GM08714 (cell line): ENCODE measurements around the gene SYNM.

Source experiments
- H3K4me3 ChIP-seq: fragments of 200-500 bp; sonication (Bioruptor generic); 2 replicates; pipeline ENCODE4 v1.5.1; 2014; ENCODE audit warnings: mild to moderate bottlenecking, low read length, inconsistent platforms
- ZNF274 ChIP-seq: IDR thresholded peaks from 2 replicates; pipeline ENCODE4 v1.6.1; 2012; ENCODE audit warnings: mild to moderate bottlenecking, low read depth, low read length

SYNM gene

GRCh38 chr15:99076109-99076508 lies 28.8 kb upstream of the SYNM start:
- peak overlapping the region; percentile 67; the same call in 1 of the 2 replicates for H3K4me3 ChIP-seq
- TF ChIP-seq ZNF274 = no peak

GRCh38 chr15:99076555-99077308 lies 28.1 kb upstream of the SYNM start:
- peak overlapping the region; percentile 67; the same call in 1 of the 2 replicates for H3K4me3 ChIP-seq
- no peak for TF ChIP-seq ZNF274

GRCh38 chr15:99082798-99083197 lies 22.1 kb upstream of the SYNM start:
- TF ChIP-seq ZNF274 = no peak
- no peak overlapping the region for H3K4me3 ChIP-seq

- no peak overlapping the region for H3K4me3 ChIP-seq
- TF ChIP-seq ZNF274 = no peak
These were observed 19.9 kb upstream of the SYNM start for GRCh38 chr15:99084965-99085364.

- TF ChIP-seq ZNF274 = no peak
- no peak overlapping the region for H3K4me3 ChIP-seq
These were observed 19.2 kb upstream of the SYNM start for GRCh38 chr15:99085413-99086326.

- TF ChIP-seq ZNF274 = no peak
- H3K4me3 ChIP-seq = no peak overlapping the region
These were observed 18.6 kb upstream of the SYNM start for GRCh38 chr15:99086327-99086667.

GRCh38 chr15:99087405-99087943 lies 17.4 kb upstream of the SYNM start:
- no peak for TF ChIP-seq ZNF274
- no peak overlapping the region for H3K4me3 ChIP-seq

GRCh38 chr15:99090011-99090699 lies 14.7 kb upstream of the SYNM start:
- no peak for TF ChIP-seq ZNF274
- peak overlapping the region; percentile 29; the same call in 1 of the 2 replicates for H3K4me3 ChIP-seq

- H3K4me3 ChIP-seq = no peak overlapping the region
- no peak for TF ChIP-seq ZNF274
These were observed 13.9 kb upstream of the SYNM start for GRCh38 chr15:99090938-99091337.

GRCh38 chr15:99092554-99093172 lies 12.2 kb upstream of the SYNM start:
- no peak overlapping the region for H3K4me3 ChIP-seq
- no peak for TF ChIP-seq ZNF274

GRCh38 chr15:99095626-99096025 lies 9.3 kb upstream of the SYNM start:
- no peak for TF ChIP-seq ZNF274
- H3K4me3 ChIP-seq = no peak overlapping the region

- H3K4me3 ChIP-seq = no peak overlapping the region
- no peak for TF ChIP-seq ZNF274
These were observed 8.5 kb upstream of the SYNM start for GRCh38 chr15:99096173-99096893.

- no peak for TF ChIP-seq ZNF274
- H3K4me3 ChIP-seq = no peak overlapping the region
These were observed 7.9 kb upstream of the SYNM start for GRCh38 chr15:99096894-99097426.
